ENCODE measurements around the gene MORN1. TPM values are rescaled to one million over a fixed set of nuclear protein-coding genes. Genes with fewer than 3 reads are reported as not detected.

MORN1 gene
- polyA plus RNA-seq, 1 donor (not counting 4 experiments of a cell fraction or from before 2014, with no cell fraction given): 2.1 TPM

GRCh38 chr1:2283991-2284895 lies 107.1 kb downstream of the MORN1 start:
- peaks cover 5% of the 10 kb centered on the region for H4K20me1 ChIP-seq (ENCODE audit: control insufficient read depth, extremely low read depth, insufficient read depth, low read length)

GRCh38 chr1:2283371-2283990 lies 107.9 kb downstream of the MORN1 start:
- H3K27ac ChIP-seq (ENCODE audit: control insufficient read depth, insufficient read depth, low read length): no peak overlapping the region
- peaks cover 4% of the 10 kb centered on the region for H4K20me1 ChIP-seq (ENCODE audit: control insufficient read depth, extremely low read depth, insufficient read depth, low read length)
- no peaks in the 10 kb centered on the region for H3K27me3 ChIP-seq (ENCODE audit: control insufficient read depth, extremely low read depth, insufficient read depth, low read length)
- H3K9me3 ChIP-seq (ENCODE audit: control insufficient read depth, low read depth, low read length): no peaks in the 10 kb centered on the region
- H2AFZ ChIP-seq (ENCODE audit: control insufficient read depth, low read length): no peak overlapping the region
- no peak overlapping the region for H3K4me2 ChIP-seq (ENCODE audit: control insufficient read depth, extremely low read depth, insufficient read depth, low read depth, low read length)
- dilution Hi-C loops (cut with MboI; ENCODE audit: extremely low pct_ligation_motif_present, low sequenced_read_pairs): no loop called here
- TF ChIP-seq CTCF (optimal IDR thresholded peaks at IDR 0.05 in 1 of 3, IDR thresholded peaks at IDR 0.05 in 1 of 3, conservative IDR thresholded peaks at IDR 0.05 in 1 of 3; ENCODE audit: extremely low read depth in 1 of 3, insufficient read depth in 2 of 3, low read length in 3 of 3): no peak
- no peak for TF ChIP-seq EZH2 (IDR thresholded peaks at IDR 0.05; ENCODE audit: low read length)
- peaks cover 53% of the 10 kb centered on the region for H3K79me2 ChIP-seq (ENCODE audit: control insufficient read depth, insufficient read depth, low read length)
- no peak for DNase-seq (ENCODE audit: low read depth, low spot score)
- H3K9ac ChIP-seq (ENCODE audit: control insufficient read depth, extremely low read depth, insufficient read depth, low read length): no peak overlapping the region
- H3K36me3 ChIP-seq (ENCODE audit: control insufficient read depth in 2 of 2, extremely low read depth in 1 of 2, insufficient read depth in 2 of 2, low read length in 2 of 2): peaks cover 0 to 7% of the 10 kb centered on the region in 2 experiments
- FAIRE-seq: no peak
- H3K4me1 ChIP-seq (ENCODE audit: control insufficient read depth, extremely low read depth, insufficient read depth, low read length): no peaks in the 10 kb centered on the region
- H3K9me1 ChIP-seq (ENCODE audit: control insufficient read depth, extremely low read depth, insufficient read depth, low read length): no peaks in the 10 kb centered on the region
- no peak overlapping the region for H3K4me3 ChIP-seq (ENCODE audit: control insufficient read depth in 2 of 3, extremely low read depth in 1 of 3, insufficient read depth in 2 of 3, low read depth in 1 of 3, low read length in 3 of 3)

More at GRCh38 chr1:2283991-2284895, 107.1 kb downstream of the MORN1 start:
- Histone ChIP-seq H3K79me2 (ENCODE audit: control insufficient read depth, insufficient read depth, low read length) (peaks cover 53% of the 10 kb centered on the region), H2AFZ (ENCODE audit: control insufficient read depth, low read length) (no peak overlapping the region), H3K4me1 (ENCODE audit: control insufficient read depth, extremely low read depth, insufficient read depth, low read length) (no peaks in the 10 kb centered on the region), H3K4me2 (ENCODE audit: control insufficient read depth, extremely low read depth, insufficient read depth, low read depth, low read length) (no peak overlapping the region), H3K9ac (ENCODE audit: control insufficient read depth, extremely low read depth, insufficient read depth, low read length) (no peak overlapping the region), H3K4me3 (ENCODE audit: control insufficient read depth in 2 of 3, extremely low read depth in 1 of 3, insufficient read depth in 2 of 3, low read depth in 1 of 3, low read length in 3 of 3) (no peak overlapping the region), H3K27ac (ENCODE audit: control insufficient read depth, insufficient read depth, low read length) (no peak overlapping the region), H3K9me1 (ENCODE audit: control insufficient read depth, extremely low read depth, insufficient read depth, low read length) (peaks cover 2% of the 10 kb centered on the region), H3K27me3 (ENCODE audit: control insufficient read depth, extremely low read depth, insufficient read depth, low read length) (no peaks in the 10 kb centered on the region), H3K9me3 (ENCODE audit: control insufficient read depth, low read depth, low read length) (no peaks in the 10 kb centered on the region), H3K36me3 (ENCODE audit: control insufficient read depth in 2 of 2, extremely low read depth in 1 of 2, insufficient read depth in 2 of 2, low read length in 2 of 2) (peaks cover 0 to 7% of the 10 kb centered on the region in 2 experiments)
- TF ChIP-seq CTCF (optimal IDR thresholded peaks at IDR 0.05 in 1 of 3, IDR thresholded peaks at IDR 0.05 in 1 of 3, conservative IDR thresholded peaks at IDR 0.05 in 1 of 3; ENCODE audit: extremely low read depth in 1 of 3, insufficient read depth in 2 of 3, low read length in 3 of 3): no peak
- TF ChIP-seq EZH2 (IDR thresholded peaks at IDR 0.05; ENCODE audit: low read length): no peak
- FAIRE-seq (no peak), DNase-seq (ENCODE audit: low read depth, low spot score) (no peak)
- dilution Hi-C loops (cut with MboI; ENCODE audit: extremely low pct_ligation_motif_present, low sequenced_read_pairs): no loop called here
